Body of pancreas (tissue), 4 donors: ENCODE measurements around the gene ARHGEF4.

ENCODE experiments used
- CTCF ChIP-seq, 7 experiments: fragments of 450-650 bp in 4 of 7; fragments of 200-600 bp in 3 of 7; sonication (generic) in 3 of 7; IDR thresholded peaks; one replicate each; pipeline ENCODE4 v1.5.1; 2016 to 2019; ENCODE audit warnings: antibody characterized with exemption in 7 of 7
- POLR2A ChIP-seq, 3 donors: fragments of 450-650 bp; IDR thresholded peaks; one replicate each; pipeline ENCODE4 v1.6.1; 2016; ENCODE audit warnings: antibody characterized with exemption in 3 of 3, mild to moderate bottlenecking in 2 of 3

- TF ChIP-seq CTCF (IDR thresholded peaks at IDR 0.05) (no peak), POLR2A (IDR thresholded peaks at IDR 0.05) (no peak)
These were observed 1.6 kb upstream of the ARHGEF4 start for GRCh38 chr2:130834931-130835765.
